Neural cell (in vitro differentiated cells): ENCODE data around the gene CABLES1. TPM values are rescaled to one million over a fixed set of nuclear protein-coding genes. Genes with fewer than 3 reads are reported as not detected.

Experiments used
- H2AFZ ChIP-seq: fragments of 200-600, 300-800 bp; sonication (generic), shearing (Covaris generic); 2 replicates; pipeline ENCODE4 v1.6.0; 2014; ENCODE audit warnings: low read depth, mild to moderate bottlenecking, antibody characterized with exemption, low read length, moderate library complexity
- H3F3A ChIP-seq: fragments of 200-600 bp; shearing (Covaris generic); 2 replicates; pipeline ENCODE4 v1.6.1; 2016; ENCODE audit warnings: mild to moderate bottlenecking, moderate library complexity, mixed read lengths, antibody characterized with exemption, low read length; ENCODE audit not compliant: insufficient read depth, poor library complexity, severe bottlenecking
- H3K27ac ChIP-seq: fragments of 200-600, 300-800 bp; sonication (generic), shearing (Covaris generic); 2 replicates; pipeline ENCODE4 v1.5.1; 2014; ENCODE audit warnings: mild to moderate bottlenecking, low read length, moderate library complexity
- H3K27me3 ChIP-seq: fragments of 300-800, 200-600 bp; sonication (generic), shearing (Covaris generic); 2 replicates; pipeline ENCODE4 v1.6.0; 2014; ENCODE audit warnings: mild to moderate bottlenecking, low read depth, low read length, moderate library complexity; ENCODE audit not compliant: insufficient read depth
- H3K36me3 ChIP-seq: fragments of 300-800, 200-600 bp; sonication (generic), shearing (Covaris generic); 2 replicates; pipeline ENCODE4 v1.5.1; 2014; ENCODE audit warnings: mild to moderate bottlenecking, antibody characterized with exemption, low read length, moderate library complexity; ENCODE audit not compliant: insufficient read depth
- H3K4me2 ChIP-seq: fragments of 300-800, 200-600 bp; sonication (generic), shearing (Covaris generic); 2 replicates; pipeline ENCODE4 v1.6.0; 2014; ENCODE audit warnings: mild to moderate bottlenecking, low read length
- H3K4me3 ChIP-seq: fragments of 300-800, 200-600 bp; sonication (generic), shearing (Covaris generic); 2 replicates; pipeline ENCODE4 v1.5.1; 2014; ENCODE audit warnings: mild to moderate bottlenecking, low read length, moderate library complexity
- H3K79me2 ChIP-seq: fragments of 200-600 bp; shearing (Covaris generic); replicated peaks from 2 replicates; pipeline ENCODE4 v1.6.0; 2014; ENCODE audit warnings: mild to moderate bottlenecking, low read length, moderate library complexity; ENCODE audit not compliant: insufficient read depth
- H3K9ac ChIP-seq: fragments of 300-800, 200-600 bp; sonication (generic), shearing (Covaris generic); 2 replicates; pipeline ENCODE4 v1.6.1; 2016; ENCODE audit warnings: mild to moderate bottlenecking, low read length, mixed read lengths
- H3K9me2 ChIP-seq: fragments of 200-600 bp; shearing (Covaris generic); 2 replicates; pipeline ENCODE4 v1.6.1; 2016; ENCODE audit warnings: mild to moderate bottlenecking, low read length, mixed read lengths; ENCODE audit not compliant: insufficient read depth
- H3K9me3 ChIP-seq: fragments of 200-600, 300-800 bp; sonication (generic), shearing (Covaris generic); 2 replicates; pipeline ENCODE4 v1.6.1; 2016; ENCODE audit warnings: mild to moderate bottlenecking, mixed run types, low read length, moderate library complexity, mixed read lengths
- H4K20me1 ChIP-seq: fragments of 200-600 bp; shearing (Covaris generic); 2 replicates; pipeline ENCODE4 v1.6.1; 2016; ENCODE audit warnings: mild to moderate bottlenecking, mixed run types; ENCODE audit not compliant: insufficient read depth
- EP300 ChIP-seq: fragments of 450-650 bp; conservative IDR thresholded peaks from 2 replicates; pipeline ENCODE4 v1.6.1; 2014; ENCODE audit warnings: antibody characterized with exemption, mild to moderate bottlenecking, moderate library complexity; ENCODE audit not compliant: poor library complexity, severe bottlenecking
- EZH2 ChIP-seq: fragments of 200-600, 300-800 bp; shearing (Covaris generic), sonication (generic); IDR thresholded peaks from 2 replicates; pipeline ENCODE4 v1.6.1; 2014; ENCODE audit warnings: antibody characterized with exemption, low read length, borderline replicate concordance, mild to moderate bottlenecking; ENCODE audit not compliant: insufficient read depth, poor library complexity, severe bottlenecking
- MXI1 ChIP-seq: fragments of 450-650 bp; conservative IDR thresholded peaks from 2 replicates; pipeline ENCODE4 v1.6.1; 2014; ENCODE audit warnings: antibody characterized with exemption, mild to moderate bottlenecking; ENCODE audit not compliant: poor library complexity, severe bottlenecking
- POLR2AphosphoS5 ChIP-seq: IDR thresholded peaks from 2 replicates; pipeline ENCODE4 v1.6.1; 2012
- RAD21 ChIP-seq: fragments of 450-650 bp; conservative IDR thresholded peaks from 2 replicates; pipeline ENCODE4 v1.6.1; 2014; ENCODE audit warnings: antibody characterized with exemption, mild to moderate bottlenecking, moderate library complexity
- REST ChIP-seq: IDR thresholded peaks from 2 replicates; pipeline ENCODE4 v1.6.1; 2012; ENCODE audit warnings: borderline replicate concordance
- SMC3 ChIP-seq: fragments of 450-650 bp; conservative IDR thresholded peaks from 2 replicates; pipeline ENCODE4 v1.6.1; 2014; ENCODE audit warnings: antibody characterized with exemption, mild to moderate bottlenecking, moderate library complexity; ENCODE audit not compliant: poor library complexity
- TAF1 ChIP-seq: IDR thresholded peaks from 2 replicates; pipeline ENCODE4 v1.6.1; 2012; ENCODE audit warnings: low read depth
- polyA plus RNA-seq: library from polyadenylated mRNA; depleted of rRNA; stranded (reverse); fragments of >200 nt; gene quantifications from 2 replicates; pipeline ENCODE4 v1.2.3, GENCODE V29; 2014

Gene CABLES1
- polyA plus RNA-seq, 1 donor from 2014 or later, result 1.4 TPM

DNA sequence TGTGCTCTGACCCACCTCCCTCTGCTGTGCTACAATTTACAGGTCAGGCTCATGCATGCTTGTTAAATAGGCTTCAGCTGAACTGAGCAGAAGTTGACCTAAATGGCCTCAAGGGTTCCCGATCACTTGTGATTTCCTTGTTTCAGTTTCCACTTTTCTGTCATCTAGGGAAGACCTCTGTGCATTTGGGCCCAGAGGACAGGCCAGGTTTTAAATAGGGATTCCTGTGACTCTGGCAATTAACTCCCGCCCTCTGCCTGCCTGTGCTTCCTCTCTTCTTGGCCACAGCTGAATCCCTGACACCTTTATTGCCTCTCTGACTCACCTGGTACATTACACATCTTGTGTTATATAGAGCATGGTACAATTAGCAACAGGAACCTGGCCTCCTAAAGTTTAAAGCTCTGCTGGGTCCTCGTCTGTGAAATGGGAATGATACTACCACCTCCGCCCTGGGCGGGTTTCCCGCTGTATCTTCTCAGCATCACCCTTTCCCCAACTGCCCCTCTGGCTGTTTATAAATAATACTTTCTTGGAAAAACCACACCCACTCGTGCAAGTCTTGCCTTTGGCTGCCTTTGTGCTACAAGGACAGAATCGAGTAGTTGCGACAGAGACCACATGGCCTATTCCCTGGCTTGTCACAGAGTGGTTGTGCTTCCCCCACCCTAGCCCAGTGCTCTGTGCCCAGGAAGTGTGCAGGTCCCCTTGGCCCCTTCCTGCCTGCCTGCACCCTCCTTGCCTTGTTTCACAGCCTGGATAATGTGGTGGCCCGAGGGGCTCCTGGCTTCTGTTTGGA, 7.9 kb downstream of the CABLES1 start:
- Histone ChIP-seq H3K9me2 (no peaks in the 10 kb centered on the region), H2AFZ (no peak overlapping the region), H3K4me2 (no peak overlapping the region), H3F3A (no peaks in the 10 kb centered on the region), H3K79me2 (no peaks in the 10 kb centered on the region), H3K4me3 (no peak overlapping the region), H3K27me3 (peaks cover 6% of the 10 kb centered on the region), H3K9ac (no peak overlapping the region), H4K20me1 (no peaks in the 10 kb centered on the region), H3K27ac (no peak overlapping the region), H3K36me3 (no peaks in the 10 kb centered on the region), H3K9me3 (no peaks in the 10 kb centered on the region)
- TF ChIP-seq REST (no peak), EP300 (no peak)

DNA sequence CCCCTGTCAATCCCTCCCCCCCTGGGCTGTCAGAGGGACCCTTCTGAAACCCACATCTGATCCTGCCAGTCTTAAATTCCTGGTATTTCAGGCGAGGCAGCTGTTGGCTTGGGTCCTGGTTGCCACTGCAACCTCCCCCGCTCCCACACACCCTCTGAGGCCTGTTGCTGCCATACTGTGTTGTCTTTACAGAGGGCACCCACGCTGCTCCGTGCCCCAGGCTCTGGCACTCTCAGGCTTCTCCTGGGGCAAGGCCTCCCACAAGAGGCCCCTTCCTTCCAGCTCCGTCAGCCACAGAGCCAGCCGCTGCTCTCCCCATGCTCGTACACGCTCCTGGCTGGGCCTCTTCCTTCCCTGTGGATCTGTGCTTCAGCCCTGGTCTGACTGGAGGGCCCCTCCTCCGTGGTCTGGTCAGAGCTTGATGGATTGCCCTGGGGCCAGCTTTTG, 8.6 kb downstream of the CABLES1 start:
- Histone ChIP-seq H3K9me3 (no peaks in the 10 kb centered on the region), H3K36me3 (no peaks in the 10 kb centered on the region), H3K27ac (no peak overlapping the region), H3K4me3 (no peak overlapping the region), H3F3A (no peaks in the 10 kb centered on the region), H2AFZ (no peak overlapping the region), H4K20me1 (no peaks in the 10 kb centered on the region), H3K79me2 (no peaks in the 10 kb centered on the region), H3K4me2 (no peak overlapping the region), H3K27me3 (no peaks in the 10 kb centered on the region), H3K9me2 (no peaks in the 10 kb centered on the region), H3K9ac (no peak overlapping the region)
- TF ChIP-seq EZH2 (no peak), TAF1 (no peak), MXI1 (no peak), POLR2AphosphoS5 (no peak), REST (no peak), SMC3 (no peak), RAD21 (no peak)
